HCT116 (cell line): ENCODE results near the gene ADAMTS20. TPM values are rescaled to one million over a fixed set of nuclear protein-coding genes. Genes with fewer than 3 reads are reported as not detected.

Experiments
- ATAC-seq: fragments of 200-7000 bp; cut with Tn5 transposase; 2 replicates; pipeline ENCODE4 v1.9.1; 2020; ENCODE audit warnings: mild to moderate bottlenecking, moderate library complexity
- BruUV-seq: library from RNA; stranded (reverse); fragments of 400-500 nt; replicated peaks from 2 replicates; lab custom pipeline; 2021; lab: Mats Ljungman, UMichigan
- CTCF ChIA-PET: fragments of 300-600 bp; sonication (Branson Sonifier 250); formaldehyde crosslinking; loops from one replicate; lab custom pipeline; 2021; ENCODE audit warnings: antibody characterized with exemption; lab: Charles Lee
- POLR2A ChIA-PET: fragments of 300-600, 350-600 bp; sonication (Branson Sonifier 250); formaldehyde crosslinking; loops from one replicate; lab custom pipeline; 2021; ENCODE audit warnings: antibody characterized with exemption; lab: Charles Lee
- RAD21 ChIA-PET, 2 experiments: fragments of 300-600 bp; sonication (Branson Sonifier 250); formaldehyde crosslinking; loops; one replicate each; lab custom pipeline; 2023; ENCODE audit warnings: low total read pairs in 2 of 2; ENCODE audit not compliant: uncharacterized antibody in 2 of 2, unreplicated experiment in 2 of 2, low non-redundant PET in 1 of 2; lab: Charles Lee
- DNase-seq: peaks from one replicate; pipeline ENCODE4 v3.0.0-alpha.2; 2010; ENCODE audit warnings: low read depth, low spot score
- H2AFZ ChIP-seq: fragments of 200-600 bp; shearing (Covaris generic), sonication (generic); 2 replicates; pipeline ENCODE4 v1.6.1; 2017; ENCODE audit warnings: low read depth, mixed run types, mixed read lengths, antibody characterized with exemption, low read length; ENCODE audit not compliant: poor library complexity, severe bottlenecking
- H3K27ac ChIP-seq: 2 replicates; pipeline ENCODE4 v1.5.1; 2012; ENCODE audit warnings: low read depth, low read length
- H3K27me3 ChIP-seq: fragments of 200-600 bp; sonication (generic); 2 replicates; pipeline ENCODE4 v1.6.1; 2016; ENCODE audit warnings: mixed run types, low read length, mixed read lengths; ENCODE audit not compliant: insufficient read depth
- H3K36me3 ChIP-seq, 2 experiments: fragments of 200-500 bp in 1 of 2; fragments of 200-600 bp in 1 of 2; sonication (Bioruptor generic) in 1 of 2; sonication (generic) in 1 of 2; 2 replicates each; pipeline versions ENCODE4 v1.5.1 to v1.6.1; 2014 to 2016; ENCODE audit warnings: low read length in 2 of 2, inconsistent platforms in 1 of 2, mixed read lengths in 1 of 2, mixed run types in 1 of 2; ENCODE audit not compliant: insufficient read depth in 2 of 2, control insufficient read depth in 1 of 2
- H3K4me1 ChIP-seq, 2 experiments: fragments of 200-600 bp in 1 of 2; sonication (generic) in 1 of 2; 2 replicates each; pipeline versions ENCODE4 v1.5.1 to v1.6.1; 2012 to 2017; ENCODE audit warnings: low read length in 2 of 2, inconsistent platforms in 1 of 2, mild to moderate bottlenecking in 1 of 2, mixed read lengths in 1 of 2, mixed run types in 1 of 2, moderate library complexity in 1 of 2; ENCODE audit not compliant: insufficient read depth in 2 of 2, control insufficient read depth in 1 of 2
- H3K4me2 ChIP-seq: fragments of 200-600 bp; sonication (generic); 2 replicates; pipeline ENCODE4 v1.6.1; 2017; ENCODE audit warnings: mixed run types, low read length, mixed read lengths
- H3K4me3 ChIP-seq, 2 experiments: fragments of 200-600 bp in 1 of 2; sonication (generic) in 1 of 2; replicated peaks in 1 of 2; 2 replicates each; pipeline ENCODE4 v1.5.1; 2011 to 2016; ENCODE audit warnings: low read length in 2 of 2, control low read depth in 1 of 2, low read depth in 1 of 2, mild to moderate bottlenecking in 1 of 2, mixed read lengths in 1 of 2, mixed run types in 1 of 2
- H3K79me2 ChIP-seq: fragments of 200-600 bp; sonication (generic); 2 replicates; pipeline ENCODE4 v1.6.1; 2017; ENCODE audit warnings: mild to moderate bottlenecking, mixed run types, low read length, moderate library complexity, mixed read lengths; ENCODE audit not compliant: insufficient read depth
- H3K9ac ChIP-seq: fragments of 200-600 bp; sonication (generic); 2 replicates; pipeline ENCODE4 v1.6.1; 2016; ENCODE audit warnings: low read length, mixed read lengths
- H3K9me2 ChIP-seq: fragments of 200-600 bp; sonication (generic), shearing (Covaris generic); 2 replicates; pipeline ENCODE4 v1.6.1; 2017; ENCODE audit warnings: mixed run types, mild to moderate bottlenecking, moderate library complexity; ENCODE audit not compliant: insufficient read depth
- H3K9me3 ChIP-seq, 2 experiments: fragments of 200-500 bp in 1 of 2; fragments of 200-600 bp in 1 of 2; sonication (Bioruptor generic) in 1 of 2; sonication (generic) in 1 of 2; 2 replicates each; pipeline ENCODE4 v1.6.1; 2014 to 2017; ENCODE audit warnings: low read length in 2 of 2, mixed read lengths in 2 of 2, inconsistent platforms in 1 of 2, low read depth in 1 of 2, mild to moderate bottlenecking in 1 of 2, mixed run types in 1 of 2, moderate library complexity in 1 of 2; ENCODE audit not compliant: control insufficient read depth in 1 of 2, insufficient read depth in 1 of 2
- H4K20me1 ChIP-seq: fragments of 200-600 bp; sonication (generic), shearing (Covaris generic); 2 replicates; pipeline ENCODE4 v1.6.1; 2017; ENCODE audit warnings: mixed run types, mild to moderate bottlenecking, moderate library complexity; ENCODE audit not compliant: insufficient read depth
- EGR1 ChIP-seq: IDR thresholded peaks from 2 replicates; pipeline ENCODE4 v1.6.1; 2012; ENCODE audit warnings: low read depth
- ELF1 ChIP-seq: IDR thresholded peaks from 2 replicates; pipeline ENCODE4 v1.6.1; 2012; ENCODE audit warnings: low read depth, borderline replicate concordance
- EZH2 ChIP-seq: fragments of 200-600 bp; sonication (generic); IDR thresholded peaks from 2 replicates; pipeline ENCODE4 v1.6.1; 2017; ENCODE audit warnings: antibody characterized with exemption, mixed run types
- EZH2phosphoT487 ChIP-seq: fragments of 200-600 bp; IDR thresholded peaks from 2 replicates; pipeline ENCODE4 v1.6.1; 2018; ENCODE audit warnings: antibody characterized with exemption, borderline replicate concordance
- JUND ChIP-seq: IDR thresholded peaks from 2 replicates; pipeline ENCODE4 v1.6.1; 2012
- POLR2AphosphoS5 ChIP-seq: IDR thresholded peaks from 2 replicates; pipeline ENCODE4 v1.6.1; 2011; ENCODE audit warnings: mild to moderate bottlenecking, low read depth, low read length, moderate library complexity
- RAD21 ChIP-seq: IDR thresholded peaks from 2 replicates; pipeline ENCODE4 v1.6.1; 2012; ENCODE audit warnings: low read depth, mild to moderate bottlenecking
- SIN3A ChIP-seq: IDR thresholded peaks from 2 replicates; pipeline ENCODE4 v1.6.1; 2012; ENCODE audit warnings: low read depth
- SP1 ChIP-seq: IDR thresholded peaks from 2 replicates; pipeline ENCODE4 v1.6.1; 2012; ENCODE audit warnings: low read depth
- ZFX ChIP-seq: fragments of 450-650 bp; IDR thresholded peaks from 2 replicates; pipeline ENCODE4 v1.6.1; 2017
- intact Hi-C: fragments of 100-400 bp; cut with micrococcal nuclease; formaldehyde crosslinking; loops from 2 replicates; pipeline ENCODE4 v1.10.0; 2022
- total RNA-seq: library from RNA; stranded (reverse); gene quantifications from one replicate; pipeline ENCODE4 v1.2.1, GENCODE V29; 2021; ENCODE audit not compliant: unreplicated experiment
- TF ChIP-seq, protein P1 (sequence below): IDR thresholded peaks from 2 replicates; pipeline ENCODE4 v1.6.1; 2012; ENCODE audit warnings: low read depth

The ADAMTS20 gene
- total RNA-seq, 1 experiment from 2014 or later, result not detected

DNA sequence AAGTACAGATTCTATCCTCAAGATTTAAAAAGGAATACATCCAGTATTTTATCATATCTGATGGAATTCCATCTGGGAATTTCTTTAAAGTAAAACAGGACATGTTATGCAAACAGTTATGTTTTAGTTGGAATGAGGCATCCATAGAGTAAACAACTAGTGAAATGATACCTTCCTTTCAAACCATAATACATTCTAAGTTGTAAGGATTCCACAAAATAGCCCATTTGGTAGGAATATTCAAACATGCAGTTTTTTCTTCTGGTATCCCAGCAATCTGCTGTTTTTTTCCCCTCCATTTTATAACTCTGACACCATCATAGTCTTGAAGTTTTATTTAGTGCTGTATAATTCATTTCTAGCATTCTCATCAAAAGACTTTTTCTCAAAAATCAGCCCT lies 149.6 kb downstream of the ADAMTS20 start:
- BruUV-seq, result no TSS peak
- H3K9ac ChIP-seq, result no peak overlapping the region
- H3K36me3 ChIP-seq, result no peaks in the 10 kb centered on the region
- H3K4me2 ChIP-seq, result no peak overlapping the region
- no peaks in the 10 kb centered on the region for H3K4me1 ChIP-seq
- RAD21 ChIA-PET, result no interaction called here
- intact Hi-C loops, result no loop called here
- CTCF ChIA-PET, result no interaction called here
- no peak for DNase-seq
- no peaks in the 10 kb centered on the region for H3K79me2 ChIP-seq
- ATAC-seq, result no peak
- H3K27me3 ChIP-seq, result no peaks in the 10 kb centered on the region
- POLR2A ChIA-PET, result no interaction called here
- no peak overlapping the region for H3K27ac ChIP-seq
- H3K9me2 ChIP-seq, result no peaks in the 10 kb centered on the region
- no peaks in the 10 kb centered on the region for H4K20me1 ChIP-seq
- no peaks in the 10 kb centered on the region for H3K9me3 ChIP-seq
- no peak for TF ChIP-seq ZFX
- no peak for TF ChIP-seq ELF1
- TF ChIP-seq SP1, result no peak
- TF ChIP-seq EZH2phosphoT487, result no peak
- TF ChIP-seq EZH2, result no peak
- TF ChIP-seq JUND, result no peak
- no peak for TF ChIP-seq RAD21
- TF ChIP-seq, protein P1, sequence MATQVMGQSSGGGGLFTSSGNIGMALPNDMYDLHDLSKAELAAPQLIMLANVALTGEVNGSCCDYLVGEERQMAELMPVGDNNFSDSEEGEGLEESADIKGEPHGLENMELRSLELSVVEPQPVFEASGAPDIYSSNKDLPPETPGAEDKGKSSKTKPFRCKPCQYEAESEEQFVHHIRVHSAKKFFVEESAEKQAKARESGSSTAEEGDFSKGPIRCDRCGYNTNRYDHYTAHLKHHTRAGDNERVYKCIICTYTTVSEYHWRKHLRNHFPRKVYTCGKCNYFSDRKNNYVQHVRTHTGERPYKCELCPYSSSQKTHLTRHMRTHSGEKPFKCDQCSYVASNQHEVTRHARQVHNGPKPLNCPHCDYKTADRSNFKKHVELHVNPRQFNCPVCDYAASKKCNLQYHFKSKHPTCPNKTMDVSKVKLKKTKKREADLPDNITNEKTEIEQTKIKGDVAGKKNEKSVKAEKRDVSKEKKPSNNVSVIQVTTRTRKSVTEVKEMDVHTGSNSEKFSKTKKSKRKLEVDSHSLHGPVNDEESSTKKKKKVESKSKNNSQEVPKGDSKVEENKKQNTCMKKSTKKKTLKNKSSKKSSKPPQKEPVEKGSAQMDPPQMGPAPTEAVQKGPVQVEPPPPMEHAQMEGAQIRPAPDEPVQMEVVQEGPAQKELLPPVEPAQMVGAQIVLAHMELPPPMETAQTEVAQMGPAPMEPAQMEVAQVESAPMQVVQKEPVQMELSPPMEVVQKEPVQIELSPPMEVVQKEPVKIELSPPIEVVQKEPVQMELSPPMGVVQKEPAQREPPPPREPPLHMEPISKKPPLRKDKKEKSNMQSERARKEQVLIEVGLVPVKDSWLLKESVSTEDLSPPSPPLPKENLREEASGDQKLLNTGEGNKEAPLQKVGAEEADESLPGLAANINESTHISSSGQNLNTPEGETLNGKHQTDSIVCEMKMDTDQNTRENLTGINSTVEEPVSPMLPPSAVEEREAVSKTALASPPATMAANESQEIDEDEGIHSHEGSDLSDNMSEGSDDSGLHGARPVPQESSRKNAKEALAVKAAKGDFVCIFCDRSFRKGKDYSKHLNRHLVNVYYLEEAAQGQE, result no peak
- TF ChIP-seq SIN3A, result no peak
- no peak for TF ChIP-seq POLR2AphosphoS5
- no peak for TF ChIP-seq EGR1
- TF ChIP-seq, all 23 proteins: peak for 0
- peak overlapping the region; percentile 48 for H2AFZ ChIP-seq
- no peak overlapping the region for H3K4me3 ChIP-seq
